IMR-90 (cell line): Measurements from ENCODE around the gene CCL2. TPM values are rescaled to one million over a fixed set of nuclear protein-coding genes. Genes with fewer than 3 reads are reported as not detected.

Experiments used
- ATAC-seq: fragments of 200-7000 bp; cut with Tn5 transposase; 2 replicates; pipeline ENCODE4 v1.9.1; 2020; ENCODE audit warnings: low read depth, mild to moderate bottlenecking, moderate library complexity
- BruUV-seq: library from RNA; stranded (reverse); fragments of 400-500 nt; replicated peaks from 2 replicates; lab custom pipeline; 2021; lab: Mats Ljungman, UMichigan
- CTCF ChIA-PET: fragments of 300-600 bp; formaldehyde crosslinking; extraction: SDS; loops from one replicate; lab custom pipeline; 2021; ENCODE audit warnings: antibody characterized with exemption; lab: Yijun Ruan, JAX
- POLR2A ChIA-PET: fragments of 300-600 bp; sonication (Branson Sonifier 250); formaldehyde crosslinking; loops from one replicate; lab custom pipeline; 2022; ENCODE audit warnings: antibody characterized with exemption; ENCODE audit not compliant: unreplicated experiment; lab: Charles Lee
- DNase-seq: peaks from one replicate; pipeline ENCODE4 v3.0.0; 2013
- H2AFZ ChIP-seq: replicated peaks from 2 replicates; pipeline ENCODE3; 2013; ENCODE audit warnings: low read length, mild to moderate bottlenecking; ENCODE audit not compliant: poor library complexity
- H2AK5ac ChIP-seq: 2 replicates; pipeline ENCODE4 v1.6.1; 2013; ENCODE audit warnings: low read depth, low read length, inconsistent platforms
- H2AK9ac ChIP-seq: replicated peaks from 2 replicates; pipeline ENCODE3; 2013; ENCODE audit warnings: mild to moderate bottlenecking, low read depth, low read length, moderate library complexity; ENCODE audit not compliant: poor library complexity
- H2BK120ac ChIP-seq: 2 replicates; pipeline ENCODE4 v1.6.1; 2013; ENCODE audit warnings: low read depth, low read length, inconsistent platforms
- H2BK15ac ChIP-seq: 3 replicates; pipeline ENCODE4 v1.6.1; 2013; ENCODE audit warnings: low read depth, low read length, inconsistent platforms
- H2BK20ac ChIP-seq: 2 replicates; pipeline ENCODE4 v1.6.1; 2013; ENCODE audit warnings: low read depth, mild to moderate bottlenecking, inconsistent platforms, low read length, moderate library complexity
- H2BK5ac ChIP-seq: 2 replicates; pipeline ENCODE4 v1.6.1; 2013; ENCODE audit warnings: mild to moderate bottlenecking, low read depth, low read length, inconsistent platforms; ENCODE audit not compliant: poor library complexity, severe bottlenecking
- H3K14ac ChIP-seq: replicated peaks from 2 replicates; pipeline ENCODE4 v1.6.1; 2013; ENCODE audit warnings: low read depth, low read length, inconsistent platforms
- H3K18ac ChIP-seq: 2 replicates; pipeline ENCODE4 v1.6.1; 2013; ENCODE audit warnings: low read depth, low read length, control low read depth
- H3K23ac ChIP-seq: 2 replicates; pipeline ENCODE4 v1.6.1; 2013; ENCODE audit warnings: low read depth, low read length, inconsistent platforms
- H3K27ac ChIP-seq: 2 replicates; pipeline ENCODE4 v1.5.1; 2013; ENCODE audit warnings: mild to moderate bottlenecking, control low read depth, low read length; ENCODE audit not compliant: insufficient read depth
- H3K27me3 ChIP-seq: 2 replicates; pipeline ENCODE4 v1.6.1; 2013; ENCODE audit warnings: low read length; ENCODE audit not compliant: control insufficient read depth, insufficient read depth
- H3K36me3 ChIP-seq: 2 replicates; pipeline ENCODE4 v1.6.1; 2013; ENCODE audit warnings: low read length, mixed read lengths; ENCODE audit not compliant: control insufficient read depth, insufficient read depth
- H3K4ac ChIP-seq: 2 replicates; pipeline ENCODE4 v1.6.1; 2013; ENCODE audit warnings: low read depth, low read length, inconsistent platforms
- H3K4me1 ChIP-seq: 2 replicates; pipeline ENCODE4 v1.6.1; 2013; ENCODE audit warnings: low read length, mixed read lengths; ENCODE audit not compliant: control insufficient read depth, insufficient read depth
- H3K4me2 ChIP-seq: 2 replicates; pipeline ENCODE4 v1.6.1; 2013; ENCODE audit warnings: low read depth, mild to moderate bottlenecking, control low read depth, low read length, moderate library complexity
- H3K4me3 ChIP-seq: 2 replicates; pipeline ENCODE4 v1.5.1; 2013; ENCODE audit warnings: low read depth, mild to moderate bottlenecking, control low read depth, low read length, moderate library complexity; ENCODE audit not compliant: insufficient read depth
- H3K56ac ChIP-seq: 2 replicates; pipeline ENCODE4 v1.6.1; 2013; ENCODE audit warnings: low read length, inconsistent platforms; ENCODE audit not compliant: insufficient read depth; ENCODE audit errors: extremely low read depth
- H3K79me1 ChIP-seq, 2 experiments: 2 replicates each; pipeline ENCODE4 v1.6.1; 2013; ENCODE audit warnings: low read length in 2 of 2, inconsistent platforms in 1 of 2, low read depth in 1 of 2
- H3K9ac ChIP-seq: 2 replicates; pipeline ENCODE4 v1.6.1; 2013; ENCODE audit warnings: low read depth, low read length, control low read depth
- H3K9me1 ChIP-seq: 2 replicates; pipeline ENCODE4 v1.6.1; 2013; ENCODE audit warnings: low read length, inconsistent platforms; ENCODE audit not compliant: insufficient read depth
- H3K9me3 ChIP-seq: 2 replicates; pipeline ENCODE4 v1.6.1; 2013; ENCODE audit warnings: low read length; ENCODE audit not compliant: control insufficient read depth, insufficient read depth
- H4K20me1 ChIP-seq: 2 replicates; pipeline ENCODE4 v1.6.1; 2013; ENCODE audit warnings: low read length, inconsistent platforms; ENCODE audit not compliant: insufficient read depth
- H4K5ac ChIP-seq: 2 replicates; pipeline ENCODE4 v1.6.1; 2013; ENCODE audit warnings: mild to moderate bottlenecking, low read depth, low read length, control low read depth
- H4K8ac ChIP-seq, 2 experiments: 2 replicates each; pipeline ENCODE4 v1.6.1; 2013; ENCODE audit warnings: low read depth in 2 of 2, low read length in 2 of 2, control low read depth in 1 of 2, inconsistent platforms in 1 of 2
- H4K91ac ChIP-seq: 2 replicates; pipeline ENCODE4 v1.6.1; 2013; ENCODE audit warnings: low read depth, low read length, inconsistent platforms; ENCODE audit not compliant: insufficient read depth
- BHLHE40 ChIP-seq: fragments of 150-350 bp; IDR thresholded peaks from 2 replicates; pipeline ENCODE4 v1.6.1; 2016; ENCODE audit warnings: mild to moderate bottlenecking, low read depth, low read length
- CEBPB ChIP-seq: IDR thresholded peaks from 2 replicates; pipeline ENCODE4 v1.6.1; 2012; ENCODE audit warnings: low read depth, low read length, improper control_type of control experiment
- CHD1 ChIP-seq: IDR thresholded peaks from 2 replicates; pipeline ENCODE4 v1.6.1; 2012; ENCODE audit warnings: low read depth, low read length, improper control_type of control experiment
- CTCF ChIP-seq: conservative IDR thresholded peaks from 2 replicates; pipeline ENCODE4 v1.5.1; 2012; ENCODE audit warnings: mild to moderate bottlenecking, low read depth, low read length, improper control_type of control experiment
- MXI1 ChIP-seq: IDR thresholded peaks from 2 replicates; pipeline ENCODE4 v1.6.1; 2012; ENCODE audit warnings: low read depth, mild to moderate bottlenecking, low read length, moderate library complexity, borderline replicate concordance
- RFX5 ChIP-seq: IDR thresholded peaks from 2 replicates; pipeline ENCODE4 v1.8.0; 2012; ENCODE audit warnings: low read depth, mild to moderate bottlenecking, low read length, moderate library complexity
- SMC3 ChIP-seq: fragments of 150-350 bp; IDR thresholded peaks from 2 replicates; pipeline ENCODE4 v1.6.1; 2016; ENCODE audit warnings: low read depth, mild to moderate bottlenecking, antibody characterized with exemption, low read length, moderate library complexity
- USF2 ChIP-seq: fragments of 150-350 bp; IDR thresholded peaks from 2 replicates; pipeline ENCODE4 v1.6.1; 2017; ENCODE audit warnings: mild to moderate bottlenecking, antibody characterized with exemption, low read length, low read depth
- WGBS, 2 experiments: methylation state at CpG; one replicate each; pipeline versions ENCODE4 v1.1.5 to v1.1.7; 2013; ENCODE audit warnings: missing lambda C conversion rate in 2 of 2; ENCODE audit not compliant: insufficient read length in 1 of 2; ENCODE audit errors: extremely low coverage in 2 of 2; 5-methylcytosine and 5-hydroxymethylcytosine counted together
- dilution Hi-C: fragments of 300-500 bp; cut with HindIII; formaldehyde crosslinking; loops from one replicate; pipeline ENCODE4 v1.14.3; 2018; ENCODE audit warnings: low sequenced_read_pairs; ENCODE audit not compliant: unreplicated experiment
- in situ Hi-C: fragments of 300-500 bp; cut with MboI; formaldehyde crosslinking; loops from 3 replicates; pipeline ENCODE4 v1.14.3; 2019; ENCODE audit warnings: low sequenced_read_pairs, inconsistent platforms, mixed read lengths
- intact Hi-C: fragments of 100-400 bp; cut with micrococcal nuclease; formaldehyde crosslinking; loops from 2 replicates; pipeline ENCODE4 v1.10.0; 2022
- polyA plus RNA-seq, 3 experiments: library from polyadenylated mRNA; depleted of rRNA; stranded (reverse); fragments of >200 nt; gene quantifications; 2 replicates each; pipeline ENCODE4 v1.2.3, GENCODE V29; 2012; ENCODE audit warnings: low replicate concordance in 1 of 3
- total RNA-seq: library from RNA; depleted of rRNA; stranded (reverse); fragments of >200 nt; gene quantifications from 2 replicates; pipeline ENCODE4 v1.2.3, GENCODE V29; 2012

Gene CCL2
- total and polyA plus RNA-seq, 2 of the 4 experiments (the other 2 are of a cell fraction), result 103 to 206 TPM

GRCh38 chr17:34276826-34277225 lies 21.7 kb downstream of the CCL2 start:
- POLR2A ChIA-PET, result no interaction called here
- Histone ChIP-seq H4K8ac (no peak overlapping the region), H3K27me3 (peaks cover 7% of the 10 kb centered on the region), H3K18ac (peak overlapping the region; percentile 59), H4K91ac (no peak overlapping the region), H3K23ac (no peak overlapping the region), H3K9me3 (no peaks in the 10 kb centered on the region), H2AK9ac (no peak overlapping the region), H4K20me1 (no peaks in the 10 kb centered on the region), H2AK5ac (no peak overlapping the region), H3K4me2 (no peak overlapping the region), H3K36me3 (no peaks in the 10 kb centered on the region), H3K4ac (no peak overlapping the region), H3K27ac (no peak overlapping the region), H2BK15ac (no peak overlapping the region), H2BK5ac (no peak overlapping the region), H3K9ac (no peak overlapping the region), H2AFZ (no peak overlapping the region), H3K14ac (no peak overlapping the region), H3K4me3 (no peak overlapping the region), H2BK120ac (no peak overlapping the region), H3K4me1 (peaks cover 2% of the 10 kb centered on the region), H3K79me1 (no peaks in the 10 kb centered on the region), H4K5ac (no peak overlapping the region), H3K56ac (no peak overlapping the region), H2BK20ac (no peak overlapping the region), H3K9me1 (no peaks in the 10 kb centered on the region)
- CTCF ChIA-PET, result interaction anchor here (1.4 to 1.9 kb wide), 2 partner anchors 23 to 76 kb away, joined by 4 to 8 read pairs; no protein-coding TSS in a partner anchor
- DNase-seq (no peak), ATAC-seq (no peak)
- TF ChIP-seq SMC3 (no peak), RFX5 (no peak), BHLHE40 (no peak), MXI1 (no peak), CTCF (no peak), USF2 (no peak), CEBPB (0 out of 2 replicates have a peak, but pooled peaks have one; percentile 11), CHD1 (no peak)
- no TSS peak for BruUV-seq
- in situ Hi-C loops (loop anchor here (10.0 kb wide), 2 partner anchors 58 to 72 kb away; no protein-coding TSS in a partner anchor), dilution Hi-C loops (no loop called here), intact Hi-C loops (no loop called here)
- WGBS, 2 experiments, result no CpG with 5 or more reads among the region's 4 CpGs
